Urinary bladder (tissue), 4 donors: ENCODE data around the gene ADGRG4. TPM values are rescaled to one million over a fixed set of nuclear protein-coding genes. Genes with fewer than 3 reads are reported as not detected.

Experiments
- DNase-seq: peaks from one replicate; pipeline ENCODE4 v3.0.0-alpha.2; 2015; ENCODE audit errors: extremely low spot score
- H3K27ac ChIP-seq: one replicate; pipeline ENCODE4 v1.5.1; 2013; ENCODE audit warnings: low read depth, mild to moderate bottlenecking, moderate library complexity
- H3K36me3 ChIP-seq: one replicate; pipeline ENCODE4 v1.6.1; 2013; ENCODE audit warnings: mild to moderate bottlenecking, moderate library complexity; ENCODE audit not compliant: insufficient read depth
- H3K4me1 ChIP-seq: one replicate; pipeline ENCODE4 v1.6.1; 2013; ENCODE audit warnings: mild to moderate bottlenecking, moderate library complexity; ENCODE audit not compliant: insufficient read depth
- H3K4me3 ChIP-seq: one replicate; pipeline ENCODE4 v1.5.1; 2013; ENCODE audit warnings: low read depth, low read length
- WGBS: extraction: QIAGEN DNeasy Blood & Tissue Kit; methylation state at CpG from one replicate; pipeline ENCODE4 v1.1.7; 2013; 5-methylcytosine and 5-hydroxymethylcytosine counted together
- polyA plus RNA-seq: library from polyadenylated mRNA; stranded (reverse); fragments of 200-250 nt; gene quantifications from one replicate; pipeline ENCODE4 v1.2.3, GENCODE V29; 2013
- total RNA-seq: library from RNA; depleted of rRNA; stranded (reverse); fragments of >200 nt; gene quantifications from one replicate; pipeline ENCODE4 v1.2.3, GENCODE V29; 2014
- donor health status: healthy with polysubstance abuse.
- donor health status: healthy.

Gene ADGRG4
- total and polyA plus RNA-seq, 2 donors, result 0.09 TPM; not detected in 1

- no peak overlapping the region for H3K27ac ChIP-seq
- no peak overlapping the region for H3K4me3 ChIP-seq
- 62% methylated on average over 1 of the region's 1 CpG for WGBS
- no peaks in the 10 kb centered on the region for H3K4me1 ChIP-seq
- H3K36me3 ChIP-seq, result no peaks in the 10 kb centered on the region
- DNase-seq, result no peak
These were observed 79.4 kb downstream of the ADGRG4 start for GRCh38 chrX:136380010-136380769.

GRCh38 chrX:136386173-136386572 is 85.4 kb downstream of the ADGRG4 start:
- no peak for DNase-seq
- H3K36me3 ChIP-seq, result no peaks in the 10 kb centered on the region
- H3K4me3 ChIP-seq, result no peak overlapping the region
- H3K4me1 ChIP-seq, result no peaks in the 10 kb centered on the region
- WGBS, result 60% methylated on average over 1 of the region's 1 CpG
- no peak overlapping the region for H3K27ac ChIP-seq

GRCh38 chrX:136386826-136387225 is 86.1 kb downstream of the ADGRG4 start:
- no peak overlapping the region for H3K4me3 ChIP-seq
- H3K4me1 ChIP-seq, result no peaks in the 10 kb centered on the region
- H3K27ac ChIP-seq, result no peak overlapping the region
- DNase-seq, result no peak
- 84% methylated on average over 2 of the region's 2 CpGs for WGBS
- no peaks in the 10 kb centered on the region for H3K36me3 ChIP-seq

GRCh38 chrX:136387951-136388502 is 87.3 kb downstream of the ADGRG4 start:
- WGBS, result 48% methylated on average over 3 of the region's 3 CpGs
- H3K4me1 ChIP-seq, result no peaks in the 10 kb centered on the region
- DNase-seq, result peak; percentile 7
- H3K27ac ChIP-seq, result no peak overlapping the region
- H3K4me3 ChIP-seq, result no peak overlapping the region
- H3K36me3 ChIP-seq, result no peaks in the 10 kb centered on the region

- WGBS, result 88% methylated on average over 2 of the region's 2 CpGs
- H3K36me3 ChIP-seq, result no peaks in the 10 kb centered on the region
- no peak for DNase-seq
- no peaks in the 10 kb centered on the region for H3K4me1 ChIP-seq
- H3K4me3 ChIP-seq, result no peak overlapping the region
- H3K27ac ChIP-seq, result no peak overlapping the region
These were observed 90.2 kb downstream of the ADGRG4 start for GRCh38 chrX:136390921-136391320.

GRCh38 chrX:136395271-136395670 is 94.5 kb downstream of the ADGRG4 start:
- 34% methylated on average over 3 of the region's 3 CpGs for WGBS
- DNase-seq, result no peak

GRCh38 chrX:136397001-136397400 is 96.2 kb downstream of the ADGRG4 start:
- H3K4me3 ChIP-seq, result no peak overlapping the region

More at GRCh38 chrX:136395271-136395670, 94.5 kb downstream of the ADGRG4 start:
- H3K27ac ChIP-seq, result no peak overlapping the region
- no peaks in the 10 kb centered on the region for H3K4me1 ChIP-seq
- no peak overlapping the region for H3K4me3 ChIP-seq
- no peaks in the 10 kb centered on the region for H3K36me3 ChIP-seq

GRCh38 chrX:136405126-136405525 is 104.4 kb downstream of the ADGRG4 start:
- Histone ChIP-seq H3K27ac (no peak overlapping the region), H3K4me1 (no peaks in the 10 kb centered on the region), H3K4me3 (no peak overlapping the region), H3K36me3 (no peaks in the 10 kb centered on the region)
- WGBS, result 81% methylated on average over 8 of the region's 8 CpGs
- DNase-seq, result no peak

More at GRCh38 chrX:136397001-136397400, 96.2 kb downstream of the ADGRG4 start:
- 77% methylated on average over 4 of the region's 4 CpGs for WGBS
- Histone ChIP-seq H3K36me3 (no peaks in the 10 kb centered on the region), H3K4me1 (no peaks in the 10 kb centered on the region), H3K27ac (no peak overlapping the region)
- DNase-seq, result no peak

- no peak for DNase-seq
- Histone ChIP-seq H3K4me1 (no peaks in the 10 kb centered on the region), H3K36me3 (no peaks in the 10 kb centered on the region), H3K27ac (no peak overlapping the region), H3K4me3 (no peak overlapping the region)
- 87% methylated on average over 2 of the region's 2 CpGs for WGBS
These were observed 117.0 kb downstream of the ADGRG4 start for GRCh38 chrX:136417806-136418205.

- DNase-seq, result no peak
- Histone ChIP-seq H3K27ac (no peak overlapping the region), H3K36me3 (no peaks in the 10 kb centered on the region), H3K4me1 (no peaks in the 10 kb centered on the region), H3K4me3 (no peak overlapping the region)
- WGBS, result 72% methylated on average over 14 of the region's 14 CpGs
These were observed 120.6 kb downstream of the ADGRG4 start for GRCh38 chrX:136421338-136421737.

- no peaks in the 10 kb centered on the region for H3K36me3 ChIP-seq
- no peak overlapping the region for H3K4me3 ChIP-seq
- H3K4me1 ChIP-seq, result no peaks in the 10 kb centered on the region
- WGBS, result 56% methylated on average over 2 of the region's 2 CpGs
- no peak for DNase-seq
- H3K27ac ChIP-seq, result no peak overlapping the region
These were observed 123.0 kb downstream of the ADGRG4 start for GRCh38 chrX:136423724-136424123.

GRCh38 chrX:136425996-136426395 is 125.2 kb downstream of the ADGRG4 start:
- Histone ChIP-seq H3K27ac (no peak overlapping the region), H3K36me3 (no peaks in the 10 kb centered on the region), H3K4me1 (no peaks in the 10 kb centered on the region), H3K4me3 (no peak overlapping the region)
- no peak for DNase-seq
- 74% methylated on average over 2 of the region's 2 CpGs for WGBS

GRCh38 chrX:136431625-136432024 is 130.9 kb downstream of the ADGRG4 start:
- no peak overlapping the region for H3K27ac ChIP-seq
- no peaks in the 10 kb centered on the region for H3K4me1 ChIP-seq
- H3K4me3 ChIP-seq, result no peak overlapping the region
- WGBS, result 63% methylated on average over 1 of the region's 1 CpG
- H3K36me3 ChIP-seq, result no peaks in the 10 kb centered on the region
- no peak for DNase-seq

GRCh38 chrX:136437774-136438173 is 137.0 kb downstream of the ADGRG4 start:
- Histone ChIP-seq H3K27ac (no peak overlapping the region), H3K4me3 (no peak overlapping the region), H3K4me1 (no peaks in the 10 kb centered on the region), H3K36me3 (no peaks in the 10 kb centered on the region)
- DNase-seq, result no peak
- WGBS, result 58% methylated on average over 2 of the region's 2 CpGs
